Activated CD4-positive, alpha-beta T cell treated with anti-CD3 and anti-CD28 coated beads, Interleukin-2, amount 50 U/mL, for 1 hour (primary cell): Measurements from ENCODE around the gene MARK3.

Source experiments
- DNase-seq: peaks from one replicate; pipeline ENCODE4 v3.0.0-alpha.2; 2020

The MARK3 gene

GRCh38 chr14:103528587-103529382 is 143.6 kb downstream of the MARK3 start, which contains the start of gene TRMT61A:
Gene TRMT61A, plus strand, starts transcription at chr14:103529196. Its CDS starts 783 bp downstream, at chr14:103529979.
- peak; percentile 75 for DNase-seq

DNA sequence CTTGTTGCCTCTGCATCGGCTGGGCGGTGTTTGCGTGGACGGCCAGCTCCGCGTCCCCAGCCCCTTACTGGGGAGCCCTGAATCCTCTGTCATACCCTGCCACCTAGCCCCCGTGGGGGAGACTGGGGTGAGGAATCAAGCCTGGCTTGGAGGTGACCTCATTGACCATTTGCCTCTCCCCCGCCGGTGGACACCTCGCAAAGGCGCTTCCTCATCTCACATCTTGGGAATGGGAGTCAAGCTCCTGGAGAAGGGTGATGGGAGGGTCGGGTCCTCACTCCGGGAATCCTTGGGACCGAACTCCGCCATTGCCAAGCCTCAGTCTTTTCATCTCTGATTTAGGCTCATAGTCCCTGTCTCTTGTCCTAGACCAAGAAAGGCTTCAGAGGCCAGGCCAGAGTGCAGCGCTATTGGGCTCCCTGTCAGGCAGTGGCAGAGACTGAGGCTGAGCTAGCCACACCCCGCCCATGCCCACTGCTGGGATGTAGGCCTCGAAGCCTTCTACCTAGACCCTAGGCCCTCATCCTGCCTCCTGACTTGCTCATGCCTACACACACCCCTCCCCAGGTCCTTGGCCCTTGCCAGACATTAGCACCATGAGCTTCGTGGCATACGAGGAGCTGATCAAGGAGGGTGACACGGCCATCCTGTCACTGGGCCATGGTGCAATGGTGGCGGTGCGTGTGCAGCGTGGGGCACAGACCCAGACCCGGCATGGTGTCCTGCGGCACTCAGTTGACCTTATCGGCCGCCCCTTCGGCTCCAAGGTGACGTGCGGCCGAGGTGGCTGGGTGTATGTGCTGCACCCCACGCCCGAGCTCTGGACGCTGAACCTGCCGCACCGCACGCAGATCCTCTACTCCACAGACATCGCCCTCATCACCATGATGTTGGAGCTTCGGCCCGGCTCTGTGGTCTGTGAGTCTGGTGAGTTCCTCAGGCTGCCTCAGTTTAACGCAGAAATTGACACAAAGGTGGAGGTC is 144.5 kb downstream of the MARK3 start:
- DNase-seq: no peak

DNA sequence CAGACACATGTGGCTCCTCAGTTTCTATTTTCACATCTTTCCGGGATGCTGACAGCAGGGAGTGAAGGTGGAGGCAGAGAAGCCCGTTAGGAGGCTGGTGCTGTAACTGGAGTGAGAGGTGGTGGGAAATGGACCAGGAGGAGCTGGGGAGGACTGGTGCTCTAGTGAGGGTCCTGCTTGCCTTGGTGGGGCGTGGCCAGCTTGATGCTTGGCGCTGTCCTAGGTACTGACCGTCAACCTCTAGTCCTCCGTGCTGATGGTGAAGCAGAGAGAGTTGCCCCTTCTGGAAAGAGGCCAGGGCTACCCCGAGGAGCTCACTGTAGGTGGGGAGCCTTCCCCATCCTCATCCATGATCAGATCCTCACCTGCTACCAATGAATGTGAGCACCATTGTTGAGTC is 145.2 kb downstream of the MARK3 start:
- DNase-seq: no peak

- DNase-seq: no peak
Observed at GRCh38 chr14:103530831-103531230, 145.6 kb downstream of the MARK3 start.

GRCh38 chr14:103531421-103532215 is 146.4 kb downstream of the MARK3 start:
- no peak for DNase-seq

GRCh38 chr14:103532216-103533136 is 147.3 kb downstream of the MARK3 start:
- DNase-seq: no peak

- no peak for DNase-seq
Observed at GRCh38 chr14:103533137-103533998, 148.2 kb downstream of the MARK3 start.

- DNase-seq: no peak
Observed at GRCh38 chr14:103533999-103534575, 148.9 kb downstream of the MARK3 start.

DNA sequence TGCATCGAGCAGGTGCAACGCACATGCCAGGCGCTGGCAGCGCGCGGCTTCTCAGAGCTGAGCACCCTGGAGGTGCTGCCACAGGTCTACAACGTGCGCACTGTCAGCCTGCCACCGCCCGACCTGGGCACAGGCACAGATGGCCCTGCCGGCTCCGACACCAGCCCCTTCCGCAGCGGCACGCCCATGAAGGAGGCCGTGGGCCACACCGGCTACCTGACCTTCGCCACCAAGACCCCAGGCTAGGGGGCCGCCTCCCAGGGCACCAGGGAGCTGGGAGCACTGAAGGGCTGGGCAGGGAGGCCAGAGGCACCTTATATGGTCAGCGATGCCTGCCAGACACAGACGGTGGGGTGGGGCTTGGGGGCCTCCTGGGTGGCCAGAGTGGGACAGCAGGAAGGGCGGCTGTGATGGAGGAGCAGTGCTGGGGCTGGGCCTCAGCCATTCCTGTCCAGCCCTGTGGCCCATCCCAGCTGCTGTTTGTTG is 149.4 kb downstream of the MARK3 start:
- no peak for DNase-seq

DNA sequence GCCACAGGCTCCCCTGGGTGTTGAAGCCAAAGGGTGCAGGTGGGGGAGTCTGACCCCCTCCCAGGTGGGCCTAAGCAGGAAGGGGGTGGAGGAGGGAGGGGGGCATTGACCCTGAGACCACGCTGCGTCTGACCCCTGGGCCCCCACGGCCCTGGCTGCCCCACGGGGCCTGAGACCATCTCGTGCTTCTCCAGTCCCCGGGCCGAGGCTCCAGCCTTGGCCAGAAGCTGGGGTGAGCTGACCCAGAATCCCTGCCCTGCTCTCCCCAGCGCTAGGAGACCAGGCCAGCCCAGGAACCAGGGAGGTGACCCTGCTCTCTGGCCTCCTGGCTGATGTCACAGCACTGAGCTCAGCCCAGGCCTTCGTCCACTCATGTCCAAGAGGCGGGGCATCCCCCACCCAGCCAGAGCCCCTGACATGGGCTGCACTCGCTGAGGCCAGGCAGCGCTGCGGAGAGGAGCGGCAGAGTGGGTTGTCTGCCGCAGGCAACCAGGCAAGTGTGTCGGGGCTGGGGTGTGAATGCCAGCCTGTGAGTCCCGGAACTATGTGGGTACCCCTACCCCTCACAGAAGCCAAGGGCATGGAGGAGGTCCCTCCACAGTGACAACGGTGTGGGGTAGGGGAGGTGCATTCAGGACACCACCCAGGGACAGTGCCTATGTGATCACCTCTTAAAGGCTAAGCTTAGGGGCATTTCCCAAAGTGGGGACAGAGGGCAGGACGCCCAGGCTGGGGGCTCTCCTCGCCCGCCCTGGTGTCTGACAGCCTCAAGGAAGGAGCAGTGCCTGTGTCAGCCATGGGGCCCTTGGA is 150.1 kb downstream of the MARK3 start:
- no peak for DNase-seq

GRCh38 chr14:103535891-103536565 is 150.8 kb downstream of the MARK3 start:
- no peak for DNase-seq

GRCh38 chr14:103536693-103537092 is 151.5 kb downstream of the MARK3 start:
- no peak for DNase-seq

GRCh38 chr14:103537175-103537990 is 152.2 kb downstream of the MARK3 start:
- no peak for DNase-seq

DNA sequence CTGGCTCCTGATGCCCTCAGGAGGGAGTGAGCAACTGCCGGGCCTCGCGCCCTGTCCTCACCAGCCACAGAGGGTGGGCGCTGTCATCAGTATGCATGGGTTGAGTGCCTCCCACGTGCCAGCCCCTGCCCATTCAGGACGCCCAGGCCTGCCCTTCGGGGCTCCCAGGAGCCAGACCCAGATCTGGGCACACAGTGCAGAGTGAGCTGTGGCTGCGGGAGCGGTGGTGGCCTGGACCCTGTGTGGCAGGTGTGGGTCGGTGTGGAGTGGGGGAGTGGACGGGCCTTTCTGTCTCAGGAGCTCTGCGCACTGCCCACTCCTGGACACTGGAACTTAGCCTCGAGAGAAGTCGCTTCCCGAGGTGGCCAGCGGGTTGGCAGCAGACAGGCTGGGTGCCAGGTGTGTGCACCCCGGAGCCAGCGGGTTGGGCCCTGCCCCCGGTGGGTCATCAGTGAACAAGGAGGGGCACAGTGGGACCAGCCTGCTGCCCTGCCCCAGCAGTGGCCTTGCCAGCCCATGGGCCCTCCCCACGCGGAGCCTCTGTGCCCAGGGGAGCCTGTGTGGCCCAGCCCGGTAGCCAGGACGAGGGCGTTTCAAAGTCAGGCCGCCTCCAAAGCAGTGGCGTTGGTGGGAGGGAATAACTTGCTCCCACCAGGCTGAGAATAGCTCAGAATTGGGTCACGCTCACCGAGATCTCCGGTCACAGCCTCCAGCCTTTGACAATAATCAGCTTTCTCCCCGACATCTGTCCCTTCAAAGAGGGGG is 153.3 kb downstream of the MARK3 start:
- no peak for DNase-seq

GRCh38 chr14:103539056-103539825 is 154.0 kb downstream of the MARK3 start:
- no peak for DNase-seq
